C4-2B (cell line): ENCODE measurements around the gene ABHD12B.

ENCODE experiments used
- H3K27ac ChIP-seq: fragments of 450-650 bp; 2 replicates; pipeline ENCODE4 v1.5.1; 2017
- CTCF ChIP-seq: fragments of 450-650 bp; conservative IDR thresholded peaks from 2 replicates; pipeline ENCODE4 v1.5.1; 2017; ENCODE audit warnings: mild to moderate bottlenecking
- ZFX ChIP-seq: fragments of 450-650 bp; IDR thresholded peaks from 2 replicates; pipeline ENCODE4 v1.6.1; 2017

ABHD12B gene

GRCh38 chr14:50931559-50931958 lies 59.7 kb downstream of the ABHD12B start:
- TF ChIP-seq ZFX (no peak), CTCF (no peak)
- no peak overlapping the region for H3K27ac ChIP-seq

GRCh38 chr14:50932156-50932555 lies 60.3 kb downstream of the ABHD12B start:
- TF ChIP-seq CTCF, result no peak
- no peak for TF ChIP-seq ZFX
- H3K27ac ChIP-seq, result no peak overlapping the region

GRCh38 chr14:50932592-50933495 lies 61.0 kb downstream of the ABHD12B start:
- no peak overlapping the region for H3K27ac ChIP-seq
- TF ChIP-seq CTCF (no peak), ZFX (no peak)

- H3K27ac ChIP-seq, result no peak overlapping the region
- no peak for TF ChIP-seq CTCF
- no peak for TF ChIP-seq ZFX
These were observed 63.5 kb downstream of the ABHD12B start for GRCh38 chr14:50935126-50936015.

- TF ChIP-seq CTCF (no peak), ZFX (no peak)
- no peak overlapping the region for H3K27ac ChIP-seq
These were observed 64.1 kb downstream of the ABHD12B start for GRCh38 chr14:50936016-50936340.

GRCh38 chr14:50936882-50937281 lies 65.0 kb downstream of the ABHD12B start:
- no peak for TF ChIP-seq ZFX
- H3K27ac ChIP-seq, result no peak overlapping the region

- TF ChIP-seq ZFX, result no peak
- no peak for TF ChIP-seq CTCF
- H3K27ac ChIP-seq, result no peak overlapping the region
These were observed 65.5 kb downstream of the ABHD12B start for GRCh38 chr14:50937325-50937724.
